ENCODE results near the gene AKAP11. TPM values are rescaled to one million over a fixed set of nuclear protein-coding genes. Genes with fewer than 3 reads are reported as not detected.

The AKAP11 gene
- total and polyA plus RNA-seq, 2 of the 8 experiments (the other 6 are each of a cell fraction or from before 2014, with no cell fraction given): 4.5 to 21.9 TPM

DNA sequence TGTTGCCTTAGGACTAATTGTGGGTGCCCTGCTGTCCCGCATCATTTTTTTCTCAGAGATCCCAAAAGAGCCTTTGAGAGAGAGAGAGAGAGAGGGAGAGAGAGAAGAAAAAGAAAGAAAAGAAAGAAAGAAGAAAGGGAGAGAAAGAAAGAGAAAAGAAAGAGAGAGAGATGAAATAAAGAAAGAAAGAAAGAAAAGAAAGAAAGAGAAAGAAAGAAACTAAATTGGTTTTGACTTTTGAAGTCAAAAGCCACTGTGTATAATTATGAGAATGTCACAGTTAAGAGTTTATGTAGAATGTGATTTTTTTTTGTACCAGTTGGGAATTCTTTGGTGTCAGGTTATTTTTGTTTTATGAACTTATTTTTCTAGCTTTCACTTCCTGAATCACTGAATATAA, 43.4 kb upstream of the AKAP11 start:
- Histone ChIP-seq H2BK12ac (ENCODE audit: low read depth, low read length) (no peak overlapping the region), H3K4me2 (ENCODE audit: insufficient read depth in 1 of 2, low read depth in 2 of 2, low read length in 2 of 2) (no peak overlapping the region), H2BK20ac (ENCODE audit: low read length) (no peak overlapping the region), H4K5ac (ENCODE audit: insufficient read length, low read depth, low read length) (no peak overlapping the region), H3K23ac (ENCODE audit: insufficient read length) (no peak overlapping the region), H3K27me3 (replicated peaks in 1 of 4; ENCODE audit: control insufficient read depth in 3 of 4, extremely low read depth in 1 of 4, insufficient read depth in 3 of 4, low read length in 3 of 4) (no peaks in the 10 kb centered on the region), H3K4me1 (replicated peaks in 1 of 4; ENCODE audit: control insufficient read depth in 3 of 4, insufficient read depth in 4 of 4, low read length in 3 of 4) (no peaks in the 10 kb centered on the region), H3K36me3 (ENCODE audit: control insufficient read depth in 2 of 4, insufficient read depth in 4 of 4, low read length in 3 of 4) (no peaks in the 10 kb centered on the region), H3K79me1 (ENCODE audit: low read depth, low read length) (no peaks in the 10 kb centered on the region), H2BK120ac (replicated peaks; ENCODE audit: low read depth, low read length) (no peak overlapping the region), H2BK5ac (ENCODE audit: low read depth, low read length) (no peak overlapping the region), H2AFZ (ENCODE audit: low read length) (no peak overlapping the region), H2BK15ac (ENCODE audit: low read length) (no peak overlapping the region), H3K18ac (ENCODE audit: extremely low read depth, low read length) (no peak overlapping the region), H3K4ac (replicated peaks; ENCODE audit: insufficient read length, low read depth, low read length) (no peak overlapping the region), H4K8ac (ENCODE audit: extremely low read depth, insufficient read depth, low read length) (no peak overlapping the region), H3K79me2 (ENCODE audit: control insufficient read depth in 1 of 2, insufficient read depth in 2 of 2, low read length in 2 of 2) (no peaks in the 10 kb centered on the region), H3K23me2 (ENCODE audit: low read depth, low read length) (no peaks in the 10 kb centered on the region; the same call in 1 of the 2 replicates), H4K91ac (replicated peaks; ENCODE audit: insufficient read length, low read length) (no peak overlapping the region), H3K56ac (replicated peaks; ENCODE audit: insufficient read length, low read depth, low read length) (no peak overlapping the region), H3K9ac (replicated peaks in 1 of 4; ENCODE audit: extremely low read depth in 1 of 4, low read depth in 3 of 4, low read length in 3 of 4) (no peak overlapping the region), H4K20me1 (replicated peaks in 1 of 2; ENCODE audit: control insufficient read depth in 1 of 2, insufficient read depth in 2 of 2, low read length in 2 of 2) (no peaks in the 10 kb centered on the region), H3K27ac (ENCODE audit: low read depth, low read length) (no peak overlapping the region), H2AK5ac (ENCODE audit: low read depth, low read length) (no peak overlapping the region), H3K4me3 (ENCODE audit: extremely low read depth in 1 of 4, insufficient read depth in 2 of 4, low read depth in 3 of 4, low read length in 4 of 4) (no peak overlapping the region), H3K9me3 (ENCODE audit: insufficient read depth in 2 of 2, low read depth in 1 of 2, low read length in 1 of 2) (no peaks in the 10 kb centered on the region), H3K14ac (ENCODE audit: insufficient read length) (no peak overlapping the region)
- ChIA-PET CTCF (ENCODE audit: partially characterized antibody) (no interaction called here), POLR2A (ENCODE audit: partially characterized antibody) (no interaction called here)
- 100% methylated on average over 1 of the region's 1 CpG; no CpG with 5 or more reads in 1 of the 2 experiments for WGBS, 2 experiments (ENCODE audit: extremely low coverage in 1 of 2, insufficient coverage in 1 of 2, insufficient read length in 1 of 2, insufficient replicate concordance in 2 of 2, low coverage in 1 of 2, low lambda C conversion rate in 2 of 2, missing lambda C conversion rate in 1 of 2)
- FAIRE-seq: no peak
- TF ChIP-seq EZH2 (IDR thresholded peaks at IDR 0.05; ENCODE audit: low read depth, low read length, severe bottlenecking) (no peak), ZNF274 (IDR thresholded peaks at IDR 0.05; ENCODE audit: borderline replicate concordance, extremely low read depth, low read length) (no peak), CREB1 (IDR thresholded peaks at IDR 0.05) (no peak), JUND (IDR thresholded peaks at IDR 0.05; ENCODE audit: low read length) (no peak), BRCA1 (IDR thresholded peaks at IDR 0.05; ENCODE audit: low read depth, low read length) (no peak)
- no peak for DNase-seq (ENCODE audit: low read depth in 1 of 2, low spot score in 2 of 2)
